Vagina (tissue), 2 donors: Measurements from ENCODE around the gene APBA1.

ENCODE experiments used
- CTCF ChIP-seq, 3 experiments: fragments of 450-650 bp in 2 of 3; fragments of 200-600 bp in 1 of 3; sonication (generic) in 1 of 3; IDR thresholded peaks; one replicate each; pipeline ENCODE4 v1.5.1; 2017 to 2019; ENCODE audit warnings: antibody characterized with exemption in 3 of 3, mild to moderate bottlenecking in 2 of 3, moderate library complexity in 2 of 3
- POLR2A ChIP-seq, 2 donors: fragments of 450-650 bp; IDR thresholded peaks; one replicate each; pipeline ENCODE4 v1.6.1; 2017; ENCODE audit warnings: antibody characterized with exemption in 2 of 2, mild to moderate bottlenecking in 2 of 2, moderate library complexity in 2 of 2
- POLR2AphosphoS5 ChIP-seq, 2 donors: sonication (generic); formaldehyde crosslinking; IDR thresholded peaks; one replicate each; pipeline ENCODE4 v1.9.0; 2017; ENCODE audit warnings: antibody characterized with exemption in 2 of 2, mild to moderate bottlenecking in 2 of 2, low read depth in 1 of 2; ENCODE audit not compliant: insufficient read depth in 1 of 2

- TF ChIP-seq POLR2AphosphoS5 (IDR thresholded peaks at IDR 0.05; ENCODE audit: insufficient read depth in 1 of 2, low read depth in 1 of 2) (no peak), CTCF (IDR thresholded peaks at IDR 0.05) (no peak), POLR2A (IDR thresholded peaks at IDR 0.05) (no peak)
Observed at GRCh38 chr9:69577123-69577522, 95.0 kb downstream of the APBA1 start.
